Dedifferentiated amniotic fluid mesenchymal stem cell (primary cell): ENCODE measurements around the gene ZNF189.

Experiments used
- DNase-seq: peaks from one replicate; pipeline ENCODE4 v3.0.0-alpha.2; 2016; ENCODE audit errors: extremely low spot score

Gene ZNF189

GRCh38 chr9:101418518-101419430, 20.1 kb downstream of the ZNF189 start:
- no peak for DNase-seq

GRCh38 chr9:101419863-101420262, 21.2 kb downstream of the ZNF189 start:
- DNase-seq: no peak

GRCh38 chr9:101421653-101422065, 23.0 kb downstream of the ZNF189 start:
- no peak for DNase-seq

GRCh38 chr9:101427358-101427757, 28.7 kb downstream of the ZNF189 start:
- no peak for DNase-seq

- no peak for DNase-seq
Observed at GRCh38 chr9:101427957-101428655, 29.5 kb downstream of the ZNF189 start.

- DNase-seq: no peak
Observed at GRCh38 chr9:101428909-101429308, 30.3 kb downstream of the ZNF189 start.

GRCh38 chr9:101429736-101430135, 31.1 kb downstream of the ZNF189 start:
- DNase-seq: no peak

GRCh38 chr9:101432171-101432570, 33.5 kb downstream of the ZNF189 start:
- DNase-seq: no peak

GRCh38 chr9:101432740-101433139, 34.1 kb downstream of the ZNF189 start:
- no peak for DNase-seq

- DNase-seq: no peak
Observed at GRCh38 chr9:101433229-101433628, 34.6 kb downstream of the ZNF189 start.

- DNase-seq: no peak
Observed at GRCh38 chr9:101434998-101435397, 36.3 kb downstream of the ZNF189 start.

GRCh38 chr9:101435601-101436079, 37.0 kb downstream of the ZNF189 start, which contains the start of gene ALDOB:
Gene ALDOB (minus strand): TSS chr9:101435774. CDS start chr9:101430887, 4,887 bp downstream.
- DNase-seq: no peak

- DNase-seq: no peak
Observed at GRCh38 chr9:101437806-101438232, 39.2 kb downstream of the ZNF189 start.

- no peak for DNase-seq
Observed at GRCh38 chr9:101438523-101438922, 39.9 kb downstream of the ZNF189 start.

GRCh38 chr9:101440714-101441230, 42.1 kb downstream of the ZNF189 start:
- DNase-seq: no peak

GRCh38 chr9:101442318-101442717, 43.7 kb downstream of the ZNF189 start:
- no peak for DNase-seq

- DNase-seq: no peak
Observed at GRCh38 chr9:101442736-101443135, 44.1 kb downstream of the ZNF189 start.

- no peak for DNase-seq
Observed at GRCh38 chr9:101443364-101443771, 44.7 kb downstream of the ZNF189 start.

GRCh38 chr9:101445353-101446029, 46.8 kb downstream of the ZNF189 start:
- DNase-seq: peak; percentile 18

- no peak for DNase-seq
Observed at GRCh38 chr9:101446732-101447131, 48.1 kb downstream of the ZNF189 start.

GRCh38 chr9:101448680-101449070, 50.0 kb downstream of the ZNF189 start:
- no peak for DNase-seq
